ENCODE results near the gene ARHGAP44. TPM values are rescaled to one million over a fixed set of nuclear protein-coding genes. Genes with fewer than 3 reads are reported as not detected.

The ARHGAP44 gene
- total and polyA plus RNA-seq, 2 of the 8 experiments (the other 6 are each of a cell fraction or from before 2014, with no cell fraction given), result 6.2 to 22.2 TPM

DNA sequence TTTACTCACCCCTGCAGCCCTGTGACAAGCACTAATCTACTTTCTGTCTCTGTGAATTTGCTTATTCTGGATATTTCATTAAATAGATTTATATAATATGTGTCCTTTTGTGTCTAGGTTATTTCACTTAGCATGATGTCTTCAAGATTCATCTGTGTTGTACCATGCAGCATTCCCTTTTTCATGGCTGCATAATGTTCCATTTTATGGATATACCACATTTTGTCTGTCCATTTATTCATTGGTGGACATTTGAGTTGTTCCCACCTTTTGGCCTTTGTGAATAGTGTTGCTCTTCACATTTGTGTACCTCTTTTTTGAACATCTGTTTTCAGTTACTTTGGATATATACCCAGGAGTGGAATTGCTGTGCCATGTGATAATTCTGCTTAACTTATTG is 118.2 kb downstream of the ARHGAP44 start:
- ChIA-PET CTCF (ENCODE audit: partially characterized antibody) (no interaction called here), POLR2A (ENCODE audit: partially characterized antibody) (no interaction called here)
- Histone ChIP-seq H3K27ac (ENCODE audit: low read depth, low read length) (no peak overlapping the region), H3K18ac (ENCODE audit: extremely low read depth, low read length) (no peak overlapping the region), H3K9ac (replicated peaks in 1 of 4; ENCODE audit: extremely low read depth in 1 of 4, low read depth in 3 of 4, low read length in 3 of 4) (no peak overlapping the region), H3K56ac (replicated peaks; ENCODE audit: insufficient read length, low read depth, low read length) (no peak overlapping the region), H3K4me1 (replicated peaks in 1 of 4; ENCODE audit: control insufficient read depth in 3 of 4, insufficient read depth in 4 of 4, low read length in 3 of 4) (no peaks in the 10 kb centered on the region), H2BK120ac (replicated peaks; ENCODE audit: low read depth, low read length) (no peak overlapping the region), H2BK5ac (ENCODE audit: low read depth, low read length) (no peak overlapping the region), H3K23ac (ENCODE audit: insufficient read length) (no peak overlapping the region), H3K79me1 (ENCODE audit: low read depth, low read length) (no peaks in the 10 kb centered on the region), H3K79me2 (ENCODE audit: control insufficient read depth in 1 of 2, insufficient read depth in 2 of 2, low read length in 2 of 2) (no peaks in the 10 kb centered on the region), H4K8ac (ENCODE audit: extremely low read depth, insufficient read depth, low read length) (no peak overlapping the region), H2BK20ac (ENCODE audit: low read length) (no peak overlapping the region), H3K4ac (replicated peaks; ENCODE audit: insufficient read length, low read depth, low read length) (no peak overlapping the region), H2AK5ac (ENCODE audit: low read depth, low read length) (no peak overlapping the region), H3K9me3 (ENCODE audit: insufficient read depth in 2 of 2, low read depth in 1 of 2, low read length in 1 of 2) (no peaks in the 10 kb centered on the region), H4K91ac (replicated peaks; ENCODE audit: insufficient read length, low read length) (no peak overlapping the region), H3K23me2 (ENCODE audit: low read depth, low read length) (no peaks in the 10 kb centered on the region; the same call in 1 of the 2 replicates), H3K4me2 (ENCODE audit: insufficient read depth in 1 of 2, low read depth in 2 of 2, low read length in 2 of 2) (no peak overlapping the region), H2AFZ (ENCODE audit: low read length) (no peak overlapping the region), H3K36me3 (ENCODE audit: control insufficient read depth in 2 of 4, insufficient read depth in 4 of 4, low read length in 3 of 4) (peaks cover 0 to under 1% (median 0%) of the 10 kb centered on the region in 4 experiments; a peak in 4 of 8 replicates), H3K4me3 (ENCODE audit: extremely low read depth in 1 of 4, insufficient read depth in 2 of 4, low read depth in 3 of 4, low read length in 4 of 4) (no peak overlapping the region), H2BK12ac (ENCODE audit: low read depth, low read length) (no peak overlapping the region), H3K27me3 (replicated peaks in 1 of 4; ENCODE audit: control insufficient read depth in 3 of 4, extremely low read depth in 1 of 4, insufficient read depth in 3 of 4, low read length in 3 of 4) (no peaks in the 10 kb centered on the region), H2BK15ac (ENCODE audit: low read length) (no peak overlapping the region), H4K20me1 (replicated peaks in 1 of 2; ENCODE audit: control insufficient read depth in 1 of 2, insufficient read depth in 2 of 2, low read length in 2 of 2) (no peaks in the 10 kb centered on the region), H4K5ac (ENCODE audit: insufficient read length, low read depth, low read length) (no peak overlapping the region), H3K14ac (ENCODE audit: insufficient read length) (no peak overlapping the region)
- TF ChIP-seq NRF1 (IDR thresholded peaks at IDR 0.05; ENCODE audit: low read depth, low read length), result no peak
- TF ChIP-seq HDAC2 (IDR thresholded peaks at IDR 0.05; ENCODE audit: borderline replicate concordance in 1 of 2, low read depth in 2 of 2, low read length in 2 of 2), result peak in 1 of 2 experiments; percentile 49; a peak in 1 of 4 replicates
- TF ChIP-seq KDM1A (IDR thresholded peaks at IDR 0.05; ENCODE audit: borderline replicate concordance, low read length), result peak; percentile 71; the same call in 1 of the 2 replicates
- FAIRE-seq (no peak), DNase-seq (ENCODE audit: low read depth in 1 of 2, low spot score in 2 of 2) (no peak)

All from H1 (cell line).